HL-60 (cell line): ENCODE results near the gene WDR7.

Source experiments
- GABPA ChIP-seq: IDR thresholded peaks from 2 replicates; pipeline ENCODE4 v1.6.1; 2012; ENCODE audit warnings: low read depth
- POLR2AphosphoS5 ChIP-seq: IDR thresholded peaks from 2 replicates; pipeline ENCODE4 v1.6.1; 2012; ENCODE audit warnings: low read depth
- TF ChIP-seq, protein P1 (sequence below): IDR thresholded peaks from one replicate; pipeline ENCODE4 v1.5.1; 2011; ENCODE audit warnings: low read length, control low read depth, inconsistent platforms; ENCODE audit not compliant: insufficient read depth
- TF ChIP-seq, protein P2 (sequence below): IDR thresholded peaks from 2 replicates; pipeline ENCODE4 v1.6.1; 2012; ENCODE audit warnings: low read depth; ENCODE audit not compliant: insufficient replicate concordance

DNA sequence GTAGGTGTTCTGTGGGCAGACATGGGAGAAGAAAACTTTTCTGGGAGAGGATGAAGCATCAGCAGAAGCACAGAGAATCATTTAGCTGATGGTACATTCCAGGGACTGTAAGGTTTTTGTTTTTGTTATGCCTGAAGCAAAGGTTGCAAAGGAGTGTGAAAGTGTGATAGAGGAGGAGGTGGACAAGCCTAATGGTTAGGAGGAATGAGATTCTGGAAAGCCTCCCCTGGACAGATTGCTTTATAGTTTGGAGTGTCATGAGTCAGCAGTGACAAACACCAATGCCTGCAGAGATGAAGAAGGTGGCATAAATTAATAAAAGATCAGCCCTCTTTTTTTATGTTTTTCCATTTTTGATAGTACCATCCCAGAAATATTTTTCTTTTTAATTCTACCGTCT is 324.1 kb downstream of the WDR7 start:
- TF ChIP-seq, protein P1, sequence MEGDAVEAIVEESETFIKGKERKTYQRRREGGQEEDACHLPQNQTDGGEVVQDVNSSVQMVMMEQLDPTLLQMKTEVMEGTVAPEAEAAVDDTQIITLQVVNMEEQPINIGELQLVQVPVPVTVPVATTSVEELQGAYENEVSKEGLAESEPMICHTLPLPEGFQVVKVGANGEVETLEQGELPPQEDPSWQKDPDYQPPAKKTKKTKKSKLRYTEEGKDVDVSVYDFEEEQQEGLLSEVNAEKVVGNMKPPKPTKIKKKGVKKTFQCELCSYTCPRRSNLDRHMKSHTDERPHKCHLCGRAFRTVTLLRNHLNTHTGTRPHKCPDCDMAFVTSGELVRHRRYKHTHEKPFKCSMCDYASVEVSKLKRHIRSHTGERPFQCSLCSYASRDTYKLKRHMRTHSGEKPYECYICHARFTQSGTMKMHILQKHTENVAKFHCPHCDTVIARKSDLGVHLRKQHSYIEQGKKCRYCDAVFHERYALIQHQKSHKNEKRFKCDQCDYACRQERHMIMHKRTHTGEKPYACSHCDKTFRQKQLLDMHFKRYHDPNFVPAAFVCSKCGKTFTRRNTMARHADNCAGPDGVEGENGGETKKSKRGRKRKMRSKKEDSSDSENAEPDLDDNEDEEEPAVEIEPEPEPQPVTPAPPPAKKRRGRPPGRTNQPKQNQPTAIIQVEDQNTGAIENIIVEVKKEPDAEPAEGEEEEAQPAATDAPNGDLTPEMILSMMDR = no peak
- TF ChIP-seq POLR2AphosphoS5 (no peak), GABPA (no peak)
- TF ChIP-seq, protein P2, sequence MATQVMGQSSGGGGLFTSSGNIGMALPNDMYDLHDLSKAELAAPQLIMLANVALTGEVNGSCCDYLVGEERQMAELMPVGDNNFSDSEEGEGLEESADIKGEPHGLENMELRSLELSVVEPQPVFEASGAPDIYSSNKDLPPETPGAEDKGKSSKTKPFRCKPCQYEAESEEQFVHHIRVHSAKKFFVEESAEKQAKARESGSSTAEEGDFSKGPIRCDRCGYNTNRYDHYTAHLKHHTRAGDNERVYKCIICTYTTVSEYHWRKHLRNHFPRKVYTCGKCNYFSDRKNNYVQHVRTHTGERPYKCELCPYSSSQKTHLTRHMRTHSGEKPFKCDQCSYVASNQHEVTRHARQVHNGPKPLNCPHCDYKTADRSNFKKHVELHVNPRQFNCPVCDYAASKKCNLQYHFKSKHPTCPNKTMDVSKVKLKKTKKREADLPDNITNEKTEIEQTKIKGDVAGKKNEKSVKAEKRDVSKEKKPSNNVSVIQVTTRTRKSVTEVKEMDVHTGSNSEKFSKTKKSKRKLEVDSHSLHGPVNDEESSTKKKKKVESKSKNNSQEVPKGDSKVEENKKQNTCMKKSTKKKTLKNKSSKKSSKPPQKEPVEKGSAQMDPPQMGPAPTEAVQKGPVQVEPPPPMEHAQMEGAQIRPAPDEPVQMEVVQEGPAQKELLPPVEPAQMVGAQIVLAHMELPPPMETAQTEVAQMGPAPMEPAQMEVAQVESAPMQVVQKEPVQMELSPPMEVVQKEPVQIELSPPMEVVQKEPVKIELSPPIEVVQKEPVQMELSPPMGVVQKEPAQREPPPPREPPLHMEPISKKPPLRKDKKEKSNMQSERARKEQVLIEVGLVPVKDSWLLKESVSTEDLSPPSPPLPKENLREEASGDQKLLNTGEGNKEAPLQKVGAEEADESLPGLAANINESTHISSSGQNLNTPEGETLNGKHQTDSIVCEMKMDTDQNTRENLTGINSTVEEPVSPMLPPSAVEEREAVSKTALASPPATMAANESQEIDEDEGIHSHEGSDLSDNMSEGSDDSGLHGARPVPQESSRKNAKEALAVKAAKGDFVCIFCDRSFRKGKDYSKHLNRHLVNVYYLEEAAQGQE = no peak
